GM12892 (cell line): ENCODE results near the gene MAP2K5.

Source experiments
- POLR2A ChIP-seq: IDR thresholded peaks from 2 replicates; pipeline ENCODE4 v1.6.1; 2011; ENCODE audit warnings: low read depth, low read length, control low read depth
- POLR2AphosphoS5 ChIP-seq: IDR thresholded peaks from 2 replicates; pipeline ENCODE4 v1.6.1; 2011; ENCODE audit warnings: low read depth, low read length, control low read depth
- TAF1 ChIP-seq: IDR thresholded peaks from 2 replicates; pipeline ENCODE4 v1.6.1; 2011; ENCODE audit warnings: low read depth, mild to moderate bottlenecking, control low read depth, low read length, borderline replicate concordance

GRCh38 chr15:67824976-67825880, 282.7 kb downstream of the MAP2K5 start, which contains the start of gene SKOR1:
- no peak for TF ChIP-seq POLR2A
- TF ChIP-seq TAF1 = no peak
- TF ChIP-seq POLR2AphosphoS5 = no peak
